Measurements from ENCODE around the gene RPS6KA2. TPM values are rescaled to one million over a fixed set of nuclear protein-coding genes. Genes with fewer than 3 reads are reported as not detected.
"Not testable (repeated sequence)": the region's sequence is repeated elsewhere in the genome, so short reads cannot be mapped to it uniquely, and the experiment has no call there.

The RPS6KA2 gene
- total RNA-seq, 1 donor from 2014 or later: 33.2 TPM

DNA sequence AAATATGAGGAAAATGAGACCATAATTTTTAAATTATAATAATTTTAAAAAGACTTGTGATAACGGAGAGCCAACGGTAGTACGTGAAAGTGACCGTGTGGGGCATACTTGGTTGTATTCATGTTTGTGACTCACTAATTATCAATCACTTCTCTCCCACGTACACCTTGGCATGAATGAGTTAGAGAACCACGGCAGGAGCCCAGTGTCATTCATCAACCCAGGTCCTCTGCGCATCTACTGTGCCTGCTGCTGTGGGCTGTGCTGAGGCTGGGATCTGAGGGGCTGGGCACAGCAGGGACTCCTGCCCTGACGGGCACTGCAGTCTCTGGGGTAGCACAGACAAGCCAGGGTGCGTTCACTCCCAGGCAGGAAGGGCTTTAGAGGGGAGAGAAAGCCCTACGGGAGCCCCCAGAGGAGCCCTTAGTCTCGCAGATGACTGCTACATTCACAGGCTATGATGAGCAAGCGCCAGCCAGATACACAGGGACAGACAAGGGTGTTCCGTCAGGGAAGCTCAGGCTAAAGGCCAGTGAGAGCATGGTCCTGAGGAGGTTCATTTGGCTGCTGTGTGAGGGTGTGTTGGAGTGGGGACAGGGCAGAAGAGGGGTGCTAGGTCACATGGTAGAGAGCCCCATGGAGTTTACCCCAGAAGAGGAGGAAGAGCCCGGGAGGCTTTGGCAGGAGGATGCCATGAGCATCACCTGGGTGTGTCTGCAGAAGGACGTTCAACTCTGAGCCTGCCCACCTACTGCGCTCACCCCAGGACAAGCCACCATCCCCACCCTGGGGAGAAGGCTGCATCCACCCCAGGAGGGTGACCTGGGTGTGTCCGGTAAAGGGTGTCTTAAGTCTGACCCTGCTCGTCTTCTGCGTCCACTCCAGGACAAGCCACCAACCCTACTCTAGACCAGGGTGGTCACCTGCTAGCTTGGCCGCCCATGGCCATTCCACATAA lies 8.2 kb upstream of the RPS6KA2 start:
- no peak for DNase-seq

DNA sequence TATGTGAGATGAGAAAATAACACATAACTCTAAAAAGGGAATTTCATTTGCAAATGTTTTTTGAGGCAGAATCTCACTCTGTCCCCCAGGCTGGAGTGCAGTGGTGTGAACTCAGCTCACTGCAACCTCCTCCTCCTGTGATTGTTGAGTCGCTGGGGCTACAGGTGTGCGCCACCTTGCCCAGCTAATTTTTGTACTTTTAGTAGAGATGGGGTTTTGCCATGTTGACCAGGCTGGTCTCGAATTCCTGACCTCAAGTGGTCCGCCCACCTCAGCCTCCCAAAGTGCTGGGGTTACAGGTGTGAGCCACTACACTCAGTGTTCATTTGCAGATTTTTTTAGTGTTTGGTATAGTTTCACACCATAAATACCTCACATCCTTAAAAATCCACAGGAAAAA lies 7.5 kb upstream of the RPS6KA2 start:
- not testable (repeated sequence) for DNase-seq

DNA sequence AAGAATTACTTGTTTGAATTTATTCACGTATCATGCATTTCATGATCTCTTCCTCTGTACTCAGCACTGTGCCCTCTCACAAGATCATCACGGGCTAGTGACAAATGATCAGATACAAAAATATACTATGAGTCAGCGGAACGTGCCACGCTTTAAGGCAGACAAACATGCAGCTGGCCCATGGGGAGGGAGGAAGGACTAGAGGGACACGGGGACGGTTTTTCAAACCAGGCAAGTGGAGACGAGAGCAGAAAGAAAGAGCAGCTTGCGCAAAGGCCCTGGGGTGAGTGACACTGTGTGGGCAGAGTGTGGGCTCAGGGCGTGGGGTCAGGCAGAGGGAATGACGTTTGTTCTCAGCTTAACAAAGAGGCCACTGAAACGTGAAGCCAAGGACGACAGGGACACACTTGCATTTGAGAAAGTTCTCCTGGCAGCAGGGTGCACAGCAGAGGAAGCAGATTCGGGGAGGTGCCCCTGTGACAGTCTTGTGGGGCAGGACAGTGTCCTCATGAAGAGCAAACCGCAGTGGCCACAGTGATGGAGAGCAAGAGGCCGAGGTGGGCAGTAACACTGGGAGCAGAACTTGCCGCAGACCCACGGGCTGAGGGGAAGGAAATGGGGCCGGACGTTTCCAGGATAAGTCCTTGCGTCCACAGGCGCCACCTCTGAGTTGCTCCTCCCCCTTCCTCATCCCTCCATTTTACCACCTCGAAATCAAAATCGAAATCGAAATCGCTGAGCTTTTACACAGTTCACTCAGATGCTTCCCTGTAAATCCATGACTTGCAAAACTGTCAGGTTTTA lies 6.9 kb upstream of the RPS6KA2 start:
- DNase-seq: peak; percentile 70

DNA sequence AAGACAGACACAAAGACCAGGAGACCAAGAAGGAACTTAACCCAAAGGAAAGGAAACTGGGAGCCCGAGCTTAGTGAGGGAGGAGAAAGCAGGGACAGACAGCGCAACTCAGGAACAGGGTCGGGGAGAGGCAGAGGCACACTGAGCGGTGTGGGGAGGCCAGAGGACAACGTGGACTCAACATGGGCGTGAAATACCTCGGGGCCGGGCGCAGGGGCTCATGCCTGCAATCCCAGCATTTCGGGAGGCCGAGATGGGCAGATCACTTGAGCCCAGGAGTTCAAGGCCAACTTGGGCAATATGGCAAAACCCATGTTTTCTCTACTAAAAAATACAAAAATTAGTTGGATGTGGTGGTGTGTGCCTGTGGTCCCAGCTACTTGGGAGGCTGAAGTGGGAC lies 5.7 kb upstream of the RPS6KA2 start:
- DNase-seq: no peak

GRCh38 chr6:166630462-166630861 lies 3.4 kb upstream of the RPS6KA2 start:
- no peak for DNase-seq

GRCh38 chr6:166629628-166630027 lies 2.6 kb upstream of the RPS6KA2 start:
- DNase-seq: no peak

GRCh38 chr6:166627875-166628801 lies 1.1 kb upstream of the RPS6KA2 start:
- DNase-seq: peak; percentile 79

DNA sequence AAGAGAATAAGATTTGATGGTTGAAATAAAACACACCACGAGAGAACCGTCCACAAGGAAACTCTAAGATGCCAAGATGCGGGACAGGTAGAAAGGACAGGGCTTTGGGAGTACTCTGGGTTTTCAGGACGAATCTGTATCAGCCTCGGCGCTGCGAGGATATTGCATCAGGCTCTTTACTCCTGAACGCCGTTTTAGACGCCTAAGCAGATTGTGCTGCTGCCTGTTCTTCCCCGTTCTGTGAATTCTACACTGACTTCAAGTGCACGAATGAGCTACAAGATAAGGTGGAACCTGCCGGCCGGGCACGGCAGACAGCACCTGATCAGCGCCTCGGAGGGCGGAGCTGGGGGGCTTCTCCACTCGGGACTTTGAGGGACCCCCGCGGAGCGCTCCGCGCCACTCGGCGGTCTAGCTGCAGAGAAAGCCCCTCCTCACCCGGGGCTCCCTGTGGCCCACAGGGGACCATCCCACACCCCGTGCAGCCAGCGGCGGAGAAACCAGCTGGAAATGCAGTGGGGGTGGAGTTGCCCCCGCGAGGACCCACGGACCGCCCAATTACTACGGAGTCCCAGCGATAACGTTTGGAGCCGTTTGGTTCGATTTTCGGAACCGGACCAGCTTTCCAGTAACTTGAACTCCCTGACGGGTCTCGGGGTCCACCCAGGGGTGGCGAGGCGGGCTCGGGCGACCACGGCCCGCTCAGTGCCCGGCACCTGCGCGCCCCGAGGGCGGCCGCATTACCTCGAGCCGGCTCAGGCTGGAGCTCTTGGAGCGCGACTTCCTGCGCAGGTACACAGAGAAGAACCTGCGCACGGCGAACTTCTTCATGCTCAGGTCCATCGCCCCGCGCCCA lies 646 bp downstream of the RPS6KA2 start:
- DNase-seq: peak; percentile 47

GRCh38 chr6:166625356-166625755 lies 1.7 kb downstream of the RPS6KA2 start:
- no peak for DNase-seq

DNA sequence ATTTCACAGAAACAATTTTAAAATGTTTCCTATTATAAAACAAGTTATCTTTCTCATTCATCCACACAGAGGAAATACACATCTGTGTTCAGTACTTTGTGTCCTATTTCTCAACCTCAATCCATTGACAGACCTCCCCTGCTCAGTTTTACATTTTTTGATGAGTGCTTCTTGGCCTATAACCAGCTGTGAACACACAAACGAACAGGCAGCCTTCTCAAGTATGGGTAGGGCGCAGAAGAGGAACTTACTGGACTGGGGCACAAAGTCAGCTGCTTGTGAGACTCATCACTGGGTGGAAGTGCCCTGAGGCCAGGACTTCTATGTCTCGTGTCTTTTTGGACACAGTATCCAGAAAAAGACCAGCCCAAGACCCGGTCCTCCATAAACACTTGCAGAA lies 2.8 kb downstream of the RPS6KA2 start:
- peak; percentile 64 for DNase-seq

- DNase-seq: no peak
These were observed 3.7 kb downstream of the RPS6KA2 start for GRCh38 chr6:166623318-166623717.

DNA sequence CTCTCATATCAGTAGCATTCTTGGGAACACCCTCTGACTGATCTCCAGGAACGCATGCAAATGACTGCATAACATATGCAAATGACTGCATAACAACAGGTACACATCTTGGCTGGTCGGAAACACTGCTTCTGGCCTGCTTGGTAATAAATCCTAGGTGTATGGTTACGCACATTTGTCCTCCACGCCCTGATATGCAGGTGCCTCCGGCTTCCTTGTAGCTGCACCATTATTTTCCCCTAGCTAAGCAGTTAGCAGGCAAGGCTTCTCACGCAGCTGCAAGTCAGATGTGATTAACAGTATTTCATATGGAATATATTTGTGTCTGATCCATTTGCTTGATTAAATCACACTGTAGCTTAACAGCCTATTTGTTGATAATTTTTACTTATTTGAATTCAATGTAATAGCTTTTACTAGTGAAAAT lies 5.9 kb downstream of the RPS6KA2 start:
- no peak for DNase-seq

DNA sequence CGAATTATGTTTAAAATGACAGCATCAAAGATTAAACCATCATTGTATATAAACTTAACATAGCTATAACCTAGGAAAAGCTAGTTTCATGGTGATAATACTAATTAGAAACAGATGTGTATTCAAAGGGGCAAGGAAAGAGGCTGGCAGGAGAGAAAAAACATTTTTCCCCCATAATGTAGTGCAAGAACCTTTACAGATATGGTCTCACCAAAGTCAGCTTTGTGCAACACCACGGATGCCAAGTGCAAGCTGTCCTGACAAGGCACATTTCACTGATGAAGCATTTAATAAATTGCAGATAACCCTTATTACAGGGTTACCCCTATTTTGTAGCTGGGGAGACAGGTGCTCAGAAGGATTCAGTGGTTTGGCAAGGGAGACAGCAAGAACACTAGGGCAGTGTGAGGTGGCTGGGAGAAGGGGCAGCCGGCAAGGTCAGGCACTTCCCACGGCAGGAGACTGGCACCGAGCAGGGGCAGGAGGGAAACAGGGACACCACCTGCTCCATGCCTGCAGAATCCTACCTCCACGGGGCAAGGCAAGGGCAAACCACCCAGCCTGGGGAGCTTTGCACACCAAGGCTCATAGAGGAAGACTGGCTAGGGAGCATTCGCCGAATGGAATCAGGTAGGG lies 6.5 kb downstream of the RPS6KA2 start:
- DNase-seq: no peak

- DNase-seq: peak; percentile 89
These were observed 7.1 kb downstream of the RPS6KA2 start for GRCh38 chr6:166619912-166620311.

DNA sequence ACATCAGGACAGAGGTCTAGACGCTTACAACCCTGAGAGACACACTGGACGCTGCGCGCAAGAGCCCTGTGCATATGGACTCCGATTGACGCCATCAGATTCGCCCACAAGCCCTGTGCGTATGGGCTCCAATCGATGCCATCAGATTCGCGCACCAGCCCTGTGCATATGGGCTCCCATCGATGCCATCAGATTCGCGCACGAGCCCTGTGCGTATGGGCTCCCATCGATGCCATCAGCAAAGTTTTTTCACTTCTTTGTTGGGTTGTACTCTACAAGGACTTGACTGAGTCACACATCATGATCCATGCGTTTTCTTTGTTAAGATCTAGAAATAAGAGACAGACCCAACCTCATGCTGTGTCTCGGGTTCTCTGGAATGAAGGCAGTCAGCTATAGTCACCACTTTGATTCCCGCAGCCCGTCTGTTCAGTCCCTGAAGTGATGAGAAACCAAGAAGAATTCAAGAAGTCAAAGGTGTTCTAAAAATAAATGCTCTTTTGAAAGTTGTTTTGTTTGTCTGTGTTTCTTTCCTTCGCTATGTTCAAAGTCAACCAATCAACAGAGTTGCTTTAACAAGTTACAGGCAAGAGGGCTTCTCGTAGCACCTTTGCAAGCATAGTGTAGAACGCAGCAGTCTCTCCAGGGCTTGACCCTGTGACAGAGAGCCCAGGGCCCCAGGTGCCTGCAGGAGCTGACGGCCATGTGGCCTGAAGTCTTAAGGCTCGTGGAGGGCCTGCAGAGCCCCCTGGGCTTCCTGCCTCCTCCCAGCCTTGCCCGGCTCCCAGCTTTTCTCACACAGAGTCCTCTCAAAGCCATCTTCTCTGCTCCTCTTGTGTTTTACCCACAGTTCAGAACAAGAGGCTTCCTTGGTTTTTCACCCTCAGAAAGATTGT lies 7.9 kb downstream of the RPS6KA2 start:
- DNase-seq: no peak

GRCh38 chr6:166618251-166618650 lies 8.8 kb downstream of the RPS6KA2 start:
- DNase-seq: no peak

DNA sequence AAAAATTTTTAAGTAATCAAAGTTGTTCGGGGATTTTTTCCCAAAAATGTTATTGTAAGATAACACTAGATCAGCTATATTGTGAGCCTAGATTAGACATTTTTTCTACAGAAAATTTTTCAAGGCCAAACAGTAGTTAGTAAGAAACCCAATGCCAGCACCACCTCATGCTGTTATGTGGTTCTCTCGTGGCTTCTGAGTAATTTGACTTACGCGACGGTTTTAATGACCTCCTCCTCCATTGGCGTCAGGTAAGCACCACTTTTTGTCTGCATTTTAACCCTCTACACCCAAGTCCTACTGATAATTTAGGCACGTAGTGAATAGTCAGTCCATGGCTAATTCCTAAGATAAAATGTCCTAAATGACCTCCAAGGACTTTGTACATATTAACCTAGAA lies 9.7 kb downstream of the RPS6KA2 start:
- DNase-seq: no peak

- no peak for DNase-seq
These were observed 10.5 kb downstream of the RPS6KA2 start for GRCh38 chr6:166616261-166617238.

Data from tongue (tissue), 2 donors.